NCI-H2196 treated with DMSO at 0.1 percent for 48 hours (cell line): ENCODE data around the gene ADAM15.

Experiments
- DNase-seq: peaks from one replicate; lab custom pipeline; 2025; ENCODE audit not compliant: unreplicated experiment; lab: John Stamatoyannopoulos, UW

ADAM15 gene

DNA sequence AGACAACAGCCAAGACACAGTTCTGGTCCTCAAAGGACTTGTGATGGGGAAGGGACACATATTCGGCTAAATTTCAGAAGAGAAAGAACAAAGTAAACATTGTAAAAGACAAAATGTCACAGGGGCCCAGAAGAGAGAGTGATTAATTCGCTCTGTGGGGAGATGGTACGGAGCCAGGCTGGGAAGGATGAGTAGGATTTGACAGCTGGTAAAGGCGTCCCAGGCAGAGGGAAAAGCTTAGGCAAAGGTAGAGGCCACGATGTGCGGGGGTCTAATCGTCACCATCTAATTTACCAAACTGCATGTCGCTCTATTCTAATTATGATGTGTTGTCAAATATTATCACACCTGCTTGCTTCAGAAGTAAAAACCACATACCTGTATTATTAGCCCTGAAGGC, 59.3 kb downstream of the ADAM15 start:
- DNase-seq: no peak

DNA sequence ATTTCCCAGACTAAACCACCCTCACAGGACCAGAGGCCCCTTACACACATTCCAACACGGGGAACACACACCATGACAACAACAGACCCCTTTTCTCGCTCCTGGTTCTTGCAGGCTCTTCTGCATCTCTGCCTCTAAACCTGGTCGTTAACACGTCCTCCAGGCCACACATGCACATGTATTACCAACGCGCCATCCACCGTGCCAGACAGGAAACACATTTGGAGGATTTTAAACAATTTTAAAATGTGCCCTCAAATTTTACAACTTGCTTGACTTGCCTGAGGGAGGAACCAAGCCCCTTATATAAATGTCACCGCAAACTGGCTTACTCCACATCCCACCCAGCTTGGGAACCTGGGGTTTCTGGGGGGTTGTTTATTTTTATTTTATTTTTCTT, 59.7 kb downstream of the ADAM15 start:
- DNase-seq: no peak
